ENCODE data around the gene PDRG1. TPM values are rescaled to one million over a fixed set of nuclear protein-coding genes. Genes with fewer than 3 reads are reported as not detected.

Gene PDRG1
- 6.8 and 7.3 TPM in 2 replicates for total RNA-seq

GRCh38 chr20:31951530-31952453, at the start of gene PDRG1:
Gene PDRG1, minus strand, starts transcription at chr20:31952046. Its CDS starts 85 bp downstream, at chr20:31951961.

GRCh38 chr20:31967830-31968249, 16.0 kb upstream of the PDRG1 start, which contains the start of gene XKR7:
Gene XKR7, plus strand, starts transcription at chr20:31968151. Its CDS starts 25 bp downstream, at chr20:31968176.

Other genes with a start within 250 kb of the PDRG1 start
- gene BCL2L1, start 229.2 kb downstream of the PDRG1 start, total RNA-seq = 113 and 138 TPM in 2 replicates
- gene TPX2, start 212.8 kb downstream of the PDRG1 start, total RNA-seq = 2.6 and 3.1 TPM in 2 replicates
- not detected in 2 replicates for gene MYLK2, start 132.7 kb downstream of the PDRG1 start, total RNA-seq
- gene FOXS1, start 106.4 kb downstream of the PDRG1 start, total RNA-seq = not detected in 2 replicates
- 0.34 TPM in 1 of 2 replicates, not detected in the other for gene DUSP15, start 81.5 kb downstream of the PDRG1 start, total RNA-seq
- gene TTLL9, start 81.4 kb downstream of the PDRG1 start, total RNA-seq = not detected in 2 replicates
- not detected in 2 replicates for gene XKR7, start 16.1 kb upstream of the PDRG1 start, total RNA-seq
- not detected in 2 replicates for gene CCM2L, start 58.4 kb upstream of the PDRG1 start, total RNA-seq
- gene HCK, start 100.2 kb upstream of the PDRG1 start, total RNA-seq = not detected in 2 replicates
- 29.7 and 52.4 TPM in 2 replicates for gene TM9SF4, start 157.7 kb upstream of the PDRG1 start, total RNA-seq